ENCODE data around the gene DISC1. TPM values are rescaled to one million over a fixed set of nuclear protein-coding genes. Genes with fewer than 3 reads are reported as not detected.

Gene DISC1
- total and polyA plus RNA-seq, 8 donors = 0.42 to 6.6 (median 1.5) TPM

DNA sequence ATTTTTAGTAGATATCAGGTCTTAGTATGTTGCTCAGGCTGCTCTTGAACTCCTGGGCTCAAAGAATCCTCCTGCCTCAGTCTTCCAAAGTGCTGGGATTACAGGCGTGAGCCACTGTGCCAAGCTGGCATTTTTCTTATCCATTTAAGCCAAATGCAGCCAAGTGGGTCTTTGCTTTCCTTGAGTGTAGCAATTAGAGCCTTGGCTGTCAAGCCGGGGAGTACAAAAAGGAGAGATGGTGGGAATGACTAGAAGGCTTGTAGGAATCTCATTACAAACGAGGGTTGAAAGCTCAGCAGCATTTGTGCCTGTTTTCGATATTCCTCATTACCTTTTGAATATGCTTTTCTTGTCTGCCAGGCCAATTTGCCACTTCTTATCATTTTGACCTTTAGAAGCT is 140.9 kb downstream of the DISC1 start:
- no peak for ATAC-seq

GRCh38 chr1:231768416-231768815 is 141.8 kb downstream of the DISC1 start:
- intact Hi-C loops (cut with DNase I) = no loop called here
- DNase-seq (no peak), FAIRE-seq (no peak), ATAC-seq (no peak)
- H3K36me3 ChIP-seq = no peaks in the 10 kb centered on the region
- TF ChIP-seq, protein P1, sequence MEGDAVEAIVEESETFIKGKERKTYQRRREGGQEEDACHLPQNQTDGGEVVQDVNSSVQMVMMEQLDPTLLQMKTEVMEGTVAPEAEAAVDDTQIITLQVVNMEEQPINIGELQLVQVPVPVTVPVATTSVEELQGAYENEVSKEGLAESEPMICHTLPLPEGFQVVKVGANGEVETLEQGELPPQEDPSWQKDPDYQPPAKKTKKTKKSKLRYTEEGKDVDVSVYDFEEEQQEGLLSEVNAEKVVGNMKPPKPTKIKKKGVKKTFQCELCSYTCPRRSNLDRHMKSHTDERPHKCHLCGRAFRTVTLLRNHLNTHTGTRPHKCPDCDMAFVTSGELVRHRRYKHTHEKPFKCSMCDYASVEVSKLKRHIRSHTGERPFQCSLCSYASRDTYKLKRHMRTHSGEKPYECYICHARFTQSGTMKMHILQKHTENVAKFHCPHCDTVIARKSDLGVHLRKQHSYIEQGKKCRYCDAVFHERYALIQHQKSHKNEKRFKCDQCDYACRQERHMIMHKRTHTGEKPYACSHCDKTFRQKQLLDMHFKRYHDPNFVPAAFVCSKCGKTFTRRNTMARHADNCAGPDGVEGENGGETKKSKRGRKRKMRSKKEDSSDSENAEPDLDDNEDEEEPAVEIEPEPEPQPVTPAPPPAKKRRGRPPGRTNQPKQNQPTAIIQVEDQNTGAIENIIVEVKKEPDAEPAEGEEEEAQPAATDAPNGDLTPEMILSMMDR (IDR thresholded peaks at IDR 0.05) = no peak
- no peak overlapping the region for H3K27ac ChIP-seq
- H3K27me3 ChIP-seq = no peaks in the 10 kb centered on the region
- no peaks in the 10 kb centered on the region for H3K9me3 ChIP-seq
- H3K4me1 ChIP-seq = no peaks in the 10 kb centered on the region
- H3K4me3 ChIP-seq = no peak overlapping the region
- 51 to 53% methylated on average over 1 of the region's 1 CpG for WGBS, 2 donors

More for the DNA sequence above, 140.9 kb downstream of the DISC1 start:
- Histone ChIP-seq H3K4me1 (no peaks in the 10 kb centered on the region), H3K4me3 (no peak overlapping the region), H3K27me3 (no peaks in the 10 kb centered on the region), H3K27ac (no peak overlapping the region), H3K9me3 (no peaks in the 10 kb centered on the region), H3K36me3 (no peaks in the 10 kb centered on the region)
- DNase-seq (no peak), FAIRE-seq (no peak)
- intact Hi-C loops (cut with DNase I) = no loop called here
- TF ChIP-seq, protein P1 (IDR thresholded peaks at IDR 0.05) = no peak
- WGBS, 2 donors = 79 to 80% methylated on average over 4 of the region's 4 CpGs

- Histone ChIP-seq H3K4me3 (no peak overlapping the region), H3K36me3 (no peaks in the 10 kb centered on the region), H3K27me3 (no peaks in the 10 kb centered on the region), H3K27ac (no peak overlapping the region), H3K9me3 (no peaks in the 10 kb centered on the region), H3K4me1 (no peaks in the 10 kb centered on the region)
- intact Hi-C loops (cut with DNase I) = no loop called here
- FAIRE-seq (no peak), DNase-seq (no peak), ATAC-seq (no peak)
- TF ChIP-seq, protein P1 (IDR thresholded peaks at IDR 0.05) = no peak
- 79 to 83% methylated on average over 8 of the region's 8 CpGs for WGBS, 2 donors
Measured at GRCh38 chr1:231770506-231771175, 144.1 kb downstream of the DISC1 start.

DNA sequence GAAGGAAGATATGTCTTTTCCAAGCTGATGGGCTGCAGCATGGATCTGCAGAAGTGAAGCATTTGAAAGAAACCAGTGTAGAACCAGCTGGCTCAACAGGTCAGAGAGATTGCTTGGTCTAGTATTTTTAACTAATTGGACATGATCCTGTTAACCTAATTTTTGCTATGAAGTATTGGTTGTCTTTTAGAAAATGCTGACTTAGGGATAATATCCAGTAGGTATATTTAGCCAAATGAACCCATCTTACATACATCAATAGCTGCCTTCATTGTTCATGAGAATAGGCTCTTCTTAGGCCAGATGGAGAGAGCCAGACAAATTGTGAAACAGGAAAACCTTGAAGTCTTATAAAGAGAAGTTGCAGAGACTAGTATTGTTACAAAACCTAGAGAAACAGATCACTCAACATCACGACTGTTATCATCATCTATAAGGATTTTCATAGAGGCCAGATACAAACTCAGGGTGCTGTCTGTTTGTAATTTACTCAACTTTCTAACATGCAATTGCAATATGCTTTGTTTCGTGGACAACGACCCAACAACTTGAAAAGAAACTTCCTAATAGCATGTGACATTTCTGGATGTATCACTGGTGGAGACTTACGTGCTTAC is 148.2 kb downstream of the DISC1 start:
- ATAC-seq (no peak), DNase-seq (no peak), FAIRE-seq (no peak)
- TF ChIP-seq, protein P1 (IDR thresholded peaks at IDR 0.05) = no peak
- no peaks in the 10 kb centered on the region for H3K9me3 ChIP-seq
- 87 to 93% methylated on average over 4 of the region's 4 CpGs for WGBS, 2 donors
- H3K4me3 ChIP-seq = no peak overlapping the region
- intact Hi-C loops (cut with DNase I) = no loop called here
- no peaks in the 10 kb centered on the region for H3K27me3 ChIP-seq
- H3K4me1 ChIP-seq = no peaks in the 10 kb centered on the region
- no peaks in the 10 kb centered on the region for H3K36me3 ChIP-seq
- H3K27ac ChIP-seq = no peak overlapping the region
